Measurements from ENCODE around the gene TOMM70.
"Not testable (repeated sequence)": the region's sequence is repeated elsewhere in the genome, so short reads cannot be mapped to it uniquely, and the experiment has no call there.

- not testable (repeated sequence) for TF ChIP-seq SNAI2 (CRISPR knock-in tag; IDR thresholded peaks at IDR 0.05); PATZ1 (CRISPR knock-in tag; IDR thresholded peaks at IDR 0.05; ENCODE audit: borderline replicate concordance); POU6F1 (CRISPR knock-in tag; IDR thresholded peaks at IDR 0.05; ENCODE audit: borderline replicate concordance, low read depth)
Observed at GRCh38 chr3:100336229-100336628, 64.7 kb downstream of the TOMM70 start.

Data from SK-N-SH treated with all-trans-retinoic acid at 6 μM for 48 hours (cell line).